ENCODE results near the gene MRPS25.

DNA sequence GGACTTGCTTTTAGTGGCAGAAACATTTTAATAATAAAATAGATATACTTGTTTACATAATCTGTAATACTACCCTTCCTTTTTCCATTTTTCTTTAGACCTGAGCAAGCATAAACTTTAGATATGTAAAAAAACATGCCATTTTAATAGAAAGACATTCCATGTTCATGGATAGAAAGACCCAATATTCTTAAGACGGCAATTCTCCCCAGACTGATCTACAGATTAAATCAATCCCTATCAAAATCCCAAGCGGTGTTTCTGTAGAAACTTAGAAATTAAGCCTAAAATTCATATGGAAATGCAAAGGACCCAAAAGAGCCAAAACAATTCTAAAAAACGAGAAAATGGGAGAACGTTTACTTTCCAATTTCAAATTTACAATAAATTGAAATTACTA, 11.6 kb downstream of the MRPS25 start:
- TF ChIP-seq, protein P1, sequence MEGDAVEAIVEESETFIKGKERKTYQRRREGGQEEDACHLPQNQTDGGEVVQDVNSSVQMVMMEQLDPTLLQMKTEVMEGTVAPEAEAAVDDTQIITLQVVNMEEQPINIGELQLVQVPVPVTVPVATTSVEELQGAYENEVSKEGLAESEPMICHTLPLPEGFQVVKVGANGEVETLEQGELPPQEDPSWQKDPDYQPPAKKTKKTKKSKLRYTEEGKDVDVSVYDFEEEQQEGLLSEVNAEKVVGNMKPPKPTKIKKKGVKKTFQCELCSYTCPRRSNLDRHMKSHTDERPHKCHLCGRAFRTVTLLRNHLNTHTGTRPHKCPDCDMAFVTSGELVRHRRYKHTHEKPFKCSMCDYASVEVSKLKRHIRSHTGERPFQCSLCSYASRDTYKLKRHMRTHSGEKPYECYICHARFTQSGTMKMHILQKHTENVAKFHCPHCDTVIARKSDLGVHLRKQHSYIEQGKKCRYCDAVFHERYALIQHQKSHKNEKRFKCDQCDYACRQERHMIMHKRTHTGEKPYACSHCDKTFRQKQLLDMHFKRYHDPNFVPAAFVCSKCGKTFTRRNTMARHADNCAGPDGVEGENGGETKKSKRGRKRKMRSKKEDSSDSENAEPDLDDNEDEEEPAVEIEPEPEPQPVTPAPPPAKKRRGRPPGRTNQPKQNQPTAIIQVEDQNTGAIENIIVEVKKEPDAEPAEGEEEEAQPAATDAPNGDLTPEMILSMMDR (IDR thresholded peaks at IDR 0.05; ENCODE audit: low read depth, low read length): no peak
- no peak for TF ChIP-seq EZH2phosphoT487 (IDR thresholded peaks at IDR 0.05; ENCODE audit: low read depth)

Measured in OCI-LY3 (cell line).